NCI-H82 treated with DMSO at 0.1 percent for 48 hours (cell line): ENCODE measurements around the gene FTO.

Experiments used
- DNase-seq: peaks from one replicate; lab custom pipeline; 2025; ENCODE audit not compliant: unreplicated experiment; lab: John Stamatoyannopoulos, UW

The FTO gene

DNA sequence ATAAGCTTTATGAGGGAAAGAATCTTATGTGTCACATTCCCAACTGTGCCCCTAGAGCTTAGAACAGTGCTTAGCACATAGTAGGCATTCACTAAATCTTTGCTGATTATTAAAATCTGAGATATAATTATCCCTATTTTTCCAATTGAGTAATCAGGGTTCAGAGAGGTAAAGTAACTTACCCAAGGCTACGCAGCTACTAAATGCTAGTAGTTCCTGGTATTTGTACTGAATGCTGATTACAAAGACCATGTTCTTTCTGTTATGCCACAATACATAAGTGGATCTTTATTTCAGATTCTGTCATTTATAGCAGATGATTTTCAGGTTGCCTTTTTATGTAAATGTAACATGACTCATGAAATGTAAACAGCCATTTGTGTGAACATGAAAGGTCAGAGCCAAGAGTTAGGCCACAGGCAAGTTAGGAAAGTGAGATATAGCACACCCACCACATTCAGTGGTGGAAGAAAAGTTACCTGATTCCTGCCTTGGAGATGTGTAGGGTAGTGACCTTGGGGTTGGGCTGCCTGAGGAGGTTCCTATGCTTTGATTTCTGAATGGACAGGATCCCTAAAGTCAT, 77.2 kb downstream of the FTO start:
- no peak for DNase-seq

DNA sequence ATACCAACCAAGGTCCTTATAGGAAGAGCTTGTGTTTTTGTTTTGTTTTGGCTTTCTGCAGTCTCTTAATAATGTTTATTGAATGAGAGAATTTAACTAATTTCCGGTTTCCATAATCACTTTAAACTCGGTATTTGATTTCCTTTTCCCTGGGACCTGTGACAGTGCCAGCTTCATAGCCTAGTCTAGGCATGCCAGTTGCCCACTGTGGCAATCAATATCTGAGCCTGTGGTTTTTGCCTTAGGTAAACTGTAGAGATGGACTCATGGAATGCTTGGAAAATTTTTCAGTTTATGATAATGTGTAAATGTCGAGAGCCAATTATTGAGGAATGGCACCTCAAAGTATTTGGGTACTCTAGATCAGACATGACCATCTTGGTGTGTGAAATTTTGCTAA, 78.2 kb downstream of the FTO start:
- DNase-seq = no peak

DNA sequence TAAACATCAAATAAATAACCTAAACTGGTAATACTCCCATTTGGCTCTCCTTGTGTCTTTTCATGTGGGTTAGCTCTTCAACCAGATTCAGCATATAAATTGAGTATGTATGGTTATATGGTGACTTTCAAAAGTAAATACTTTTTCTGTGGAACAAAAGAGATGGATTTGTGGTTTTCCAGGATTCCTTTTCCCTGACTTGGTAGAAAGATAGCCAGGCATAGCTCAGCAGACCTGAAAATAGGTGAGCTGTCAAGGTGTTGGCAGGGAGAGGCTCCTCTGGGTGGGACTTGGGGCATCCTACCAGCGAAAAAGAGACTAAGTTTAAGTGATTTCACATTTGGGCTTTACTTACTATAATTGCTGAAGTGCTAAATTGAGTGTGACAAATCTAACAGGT, 80.3 kb downstream of the FTO start:
- DNase-seq = no peak

DNA sequence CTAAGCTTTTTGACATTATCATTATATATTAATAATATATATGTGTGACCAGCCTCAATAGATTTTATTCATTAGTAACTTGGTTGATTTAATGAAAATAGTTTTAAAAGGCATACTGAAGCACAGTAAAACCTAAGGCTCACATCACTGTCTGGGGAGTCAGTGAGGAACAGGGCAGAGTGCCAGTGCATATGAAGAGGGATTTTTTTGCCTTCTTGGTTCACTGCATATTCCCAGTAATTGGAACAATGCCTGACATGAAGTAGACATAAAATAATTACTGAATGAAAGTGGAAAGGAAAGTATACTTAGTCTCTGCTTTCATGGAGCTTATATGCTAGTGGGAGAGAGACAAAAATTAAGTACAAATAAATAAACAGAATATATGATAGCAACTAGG, 81.1 kb downstream of the FTO start:
- DNase-seq = no peak

DNA sequence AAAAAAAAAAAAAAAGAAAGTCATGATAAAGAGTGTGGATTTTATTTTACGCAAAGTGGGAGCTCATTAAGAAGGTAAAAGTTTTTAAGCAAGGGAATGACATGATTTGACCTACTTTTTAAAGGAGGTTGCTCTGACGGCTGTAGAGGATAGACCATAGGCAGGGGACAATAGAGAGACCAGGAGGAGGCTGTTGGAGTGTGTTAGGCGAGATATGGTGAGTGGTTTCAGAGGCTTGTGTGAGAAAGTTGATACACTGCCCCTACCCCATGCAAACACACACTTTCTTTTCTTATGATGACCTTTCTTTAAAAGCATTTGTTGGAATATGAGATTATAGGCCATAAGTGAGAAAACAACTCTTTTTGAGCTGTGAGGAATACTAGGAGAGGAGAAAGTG, 82.0 kb downstream of the FTO start:
- DNase-seq = no peak

DNA sequence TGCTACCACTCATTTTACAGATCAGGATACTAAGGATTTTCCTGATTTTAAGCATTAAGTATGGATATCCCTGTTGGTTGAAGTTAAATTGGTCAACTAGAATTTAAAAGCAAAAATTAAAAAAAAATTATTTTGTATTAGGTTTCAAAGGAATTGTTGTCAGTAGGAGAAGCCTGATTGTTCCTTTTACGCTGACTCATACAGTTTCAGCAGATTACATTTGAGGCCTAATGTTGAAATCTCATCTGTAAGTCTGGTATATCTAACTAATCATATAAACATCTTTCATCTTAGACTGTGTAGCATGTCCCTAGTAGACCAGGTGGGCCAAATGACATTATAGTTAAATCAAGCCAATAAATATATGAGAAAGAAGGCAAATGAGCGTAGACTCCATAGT, 83.5 kb downstream of the FTO start:
- DNase-seq = no peak

DNA sequence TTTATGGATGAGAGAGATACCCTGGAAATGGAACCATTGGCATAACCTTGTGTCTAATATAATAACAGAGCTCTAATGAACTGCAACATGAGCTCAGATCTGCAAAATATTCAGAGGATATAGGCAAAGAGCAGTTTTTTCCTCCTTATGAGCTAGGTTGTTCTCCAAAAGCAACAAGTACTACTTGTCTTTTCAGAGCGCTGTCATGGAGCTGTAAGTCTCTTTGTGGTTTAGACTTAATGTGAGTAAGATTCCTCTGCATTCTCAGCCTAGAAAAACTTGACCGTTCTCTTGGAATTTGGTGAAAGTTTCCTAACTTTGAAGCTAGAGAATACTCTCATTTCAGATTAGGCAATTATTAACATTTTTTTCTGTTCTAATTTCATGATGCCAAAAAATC, 85.2 kb downstream of the FTO start:
- no peak for DNase-seq

DNA sequence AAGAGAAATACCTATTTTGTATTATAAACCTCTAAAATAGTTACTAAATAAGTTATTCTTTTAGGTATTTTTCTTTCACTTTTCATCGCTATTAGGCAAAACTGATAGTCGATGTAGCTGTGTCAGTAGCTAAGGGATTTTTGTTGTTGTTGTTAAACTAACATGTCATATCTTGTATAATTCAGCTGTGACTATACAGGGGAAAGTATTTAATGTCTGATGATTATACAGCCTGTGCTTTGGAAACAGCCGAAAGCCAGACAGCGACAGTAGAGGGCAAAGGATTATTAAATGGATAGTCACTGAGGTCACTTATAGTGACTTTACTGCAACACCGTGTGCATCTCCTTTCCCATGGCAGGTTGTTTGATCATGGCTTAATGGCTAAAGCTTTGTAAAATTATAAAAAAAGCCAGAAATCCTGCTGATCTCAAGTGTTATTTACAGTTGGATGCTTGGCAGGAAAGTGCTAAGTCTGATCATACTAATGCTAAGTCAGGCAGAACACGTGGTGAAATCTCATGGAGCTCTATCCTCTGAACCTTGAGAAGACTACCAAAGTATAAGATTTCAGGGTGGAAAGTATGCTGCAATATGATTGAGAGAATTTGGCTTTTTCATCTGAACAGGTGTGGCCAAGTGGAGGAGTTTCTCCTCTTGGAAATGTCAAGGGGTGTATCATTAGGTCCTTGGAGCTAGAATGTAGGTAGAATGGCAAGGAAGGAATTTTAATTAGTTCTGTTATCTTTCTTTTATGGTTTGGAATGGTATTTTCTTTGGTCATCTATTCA, 88.4 kb downstream of the FTO start:
- no peak for DNase-seq

DNA sequence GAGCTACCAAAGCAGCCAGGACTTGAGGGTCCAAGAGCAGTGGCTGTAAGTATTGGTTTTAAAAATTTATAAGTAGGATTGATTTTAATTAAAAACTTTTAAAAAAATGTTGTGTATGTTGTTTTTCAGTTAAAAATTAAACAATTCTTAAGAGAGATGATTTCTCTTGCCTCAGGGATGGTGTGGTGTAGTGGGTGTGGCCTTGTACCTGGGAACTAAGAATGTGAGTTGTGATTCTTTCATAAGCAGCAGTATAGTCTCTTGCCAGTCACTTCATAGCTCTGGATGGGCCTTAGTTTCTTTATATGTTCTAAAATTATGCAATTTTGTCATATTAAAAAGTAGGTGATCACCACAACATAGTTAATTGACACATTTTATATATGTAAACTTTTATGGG, 99.5 kb downstream of the FTO start:
- DNase-seq = no peak

DNA sequence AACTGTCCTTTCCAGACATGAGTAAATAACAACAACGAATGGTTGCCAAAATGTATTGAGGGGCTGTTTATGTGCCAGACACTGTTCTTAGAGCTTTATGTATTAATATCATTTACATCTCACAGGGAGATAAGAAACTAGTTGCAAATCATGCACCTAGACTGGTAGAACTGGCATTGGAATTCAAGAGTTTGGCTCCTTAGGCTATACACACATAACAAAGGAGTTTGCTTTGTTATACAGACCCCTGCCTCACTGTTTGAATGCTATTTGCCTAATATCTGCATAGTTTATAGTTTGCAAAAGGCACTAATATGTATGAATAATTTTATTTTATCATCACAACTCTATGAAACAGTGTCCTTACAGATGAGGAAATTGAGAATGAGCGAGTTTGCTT, 100.0 kb downstream of the FTO start:
- DNase-seq = no peak

DNA sequence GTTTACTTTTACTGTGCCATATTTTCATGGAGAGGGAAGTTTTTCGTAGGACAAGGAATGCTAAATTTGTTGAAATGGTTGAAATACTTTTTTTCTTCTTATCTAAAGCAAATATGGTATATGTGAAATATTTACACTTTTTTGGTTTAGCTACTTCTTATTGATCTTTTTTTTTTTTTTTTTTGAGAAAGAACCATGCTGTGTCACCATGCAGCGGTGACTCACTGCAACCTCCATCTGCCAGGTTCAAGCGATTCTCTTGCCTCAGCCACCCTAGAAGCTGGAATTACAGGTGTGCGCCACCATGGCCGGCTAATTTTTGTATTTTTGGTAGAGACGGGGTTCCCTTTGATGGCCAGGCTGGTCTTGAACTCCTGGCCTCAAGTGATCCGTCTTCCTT, 100.5 kb downstream of the FTO start:
- no peak for DNase-seq

DNA sequence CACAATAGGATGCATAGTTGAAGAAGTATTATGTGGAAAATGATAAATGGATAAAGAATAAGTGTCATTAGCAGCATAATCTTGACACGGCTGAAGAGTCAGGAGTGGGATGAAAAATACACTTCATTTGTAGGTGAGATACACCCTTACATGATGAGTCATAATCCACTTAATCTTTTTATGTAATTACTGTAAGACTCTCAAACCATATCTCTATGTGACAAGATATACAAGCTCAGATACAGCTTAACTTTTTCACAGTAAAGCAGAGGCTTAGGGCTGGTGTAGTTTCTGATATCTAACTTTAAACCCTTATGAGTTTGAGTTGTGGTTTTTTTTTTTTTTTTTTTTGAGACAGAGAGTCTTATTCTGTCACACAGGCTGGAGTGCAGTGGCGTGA, 101.2 kb downstream of the FTO start:
- DNase-seq = peak; percentile 22

DNA sequence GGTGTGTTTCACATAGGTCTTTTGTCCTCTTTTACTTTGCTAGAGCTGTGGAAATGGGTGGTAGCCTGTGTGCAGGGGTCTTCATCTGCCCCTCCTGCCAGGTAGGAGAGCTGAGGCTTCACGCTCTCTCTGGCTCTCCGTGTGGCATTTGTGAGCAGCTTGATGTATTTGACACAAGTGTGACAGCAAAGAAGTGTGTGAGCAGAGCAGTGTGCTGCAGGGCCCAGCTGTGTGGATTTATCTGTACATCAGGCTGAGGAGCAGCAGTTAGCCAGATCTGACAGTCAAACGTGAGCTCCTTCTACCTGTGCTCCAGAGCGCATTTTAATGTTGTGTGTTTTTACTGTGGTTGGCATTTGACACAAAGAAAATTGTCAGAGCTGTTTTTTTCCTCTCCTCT, 101.8 kb downstream of the FTO start:
- no peak for DNase-seq

DNA sequence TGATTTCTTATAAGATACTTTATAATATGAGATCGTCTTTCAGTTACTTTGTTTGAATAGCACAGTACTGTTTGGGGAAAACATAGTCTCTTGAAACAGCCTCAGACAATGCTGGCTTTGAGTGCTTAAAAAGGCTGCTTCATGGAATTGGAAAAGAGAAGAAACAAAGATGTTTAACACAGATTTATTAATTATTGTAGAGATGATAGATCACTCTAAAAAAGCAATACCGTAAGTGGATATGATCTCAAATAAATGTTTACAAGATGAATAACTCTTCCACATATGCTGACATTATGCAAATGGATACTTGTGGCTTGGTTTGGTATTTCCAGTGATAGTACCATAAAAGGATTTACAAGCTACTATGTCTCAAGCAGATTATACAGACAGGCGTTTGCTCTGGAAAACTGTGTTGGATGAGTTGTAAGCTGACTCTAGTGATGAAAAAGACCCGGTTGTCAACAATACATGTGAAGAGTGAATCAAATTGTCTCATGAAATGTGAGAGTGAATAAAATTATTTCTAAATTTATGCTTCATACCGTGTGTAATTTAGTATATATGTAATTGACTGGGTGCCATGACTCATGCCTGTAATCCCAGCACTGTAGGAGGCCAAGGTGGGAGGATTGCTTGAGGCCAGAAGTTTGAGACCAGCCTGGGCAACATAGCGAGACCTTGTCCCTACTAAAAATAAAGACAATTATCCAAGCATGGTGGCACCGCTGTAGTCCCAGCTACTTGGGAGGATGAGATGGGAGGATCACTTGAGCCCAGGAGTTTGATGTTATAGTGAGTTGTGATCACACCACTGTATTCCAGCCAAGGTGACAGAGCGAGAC, 105.4 kb downstream of the FTO start:
- no peak for DNase-seq

DNA sequence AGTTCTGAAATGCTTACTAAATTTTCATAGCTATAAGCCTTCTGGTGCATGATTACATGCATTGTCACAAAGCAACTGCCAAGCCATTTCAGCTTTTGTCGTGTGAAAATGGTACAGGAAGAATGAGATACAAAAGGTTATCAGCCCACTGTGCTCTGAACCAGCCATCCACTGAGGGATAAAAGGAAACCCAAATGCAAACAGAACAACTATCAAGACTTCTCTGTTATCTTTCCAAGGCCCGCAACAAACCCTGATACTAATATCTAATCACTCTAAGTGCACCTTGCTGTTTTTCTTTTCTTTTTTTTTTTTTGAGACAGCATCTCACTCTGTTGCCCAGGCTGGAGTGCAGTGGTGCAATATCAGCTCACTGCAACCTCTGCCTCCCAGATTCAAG, 109.0 kb downstream of the FTO start:
- no peak for DNase-seq

DNA sequence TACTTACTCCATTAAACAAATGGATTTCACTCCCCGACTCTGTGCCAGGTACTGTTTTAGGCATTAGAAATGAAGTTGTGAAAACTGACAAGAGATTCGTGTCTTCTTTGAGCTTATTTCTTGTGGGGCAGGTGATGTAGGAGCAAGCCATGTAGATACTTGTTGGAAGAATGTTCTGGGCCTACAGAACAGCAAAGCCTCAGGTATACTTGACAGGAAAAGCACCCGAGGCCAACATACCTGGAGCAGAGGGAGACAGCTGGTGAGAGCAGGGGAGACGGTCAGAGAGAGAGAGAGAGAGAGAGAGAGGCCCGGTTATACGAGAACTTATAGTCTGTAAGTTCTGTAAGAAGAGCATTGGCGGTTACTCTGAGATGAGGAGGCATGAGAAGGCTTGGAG, 110.8 kb downstream of the FTO start:
- no peak for DNase-seq

DNA sequence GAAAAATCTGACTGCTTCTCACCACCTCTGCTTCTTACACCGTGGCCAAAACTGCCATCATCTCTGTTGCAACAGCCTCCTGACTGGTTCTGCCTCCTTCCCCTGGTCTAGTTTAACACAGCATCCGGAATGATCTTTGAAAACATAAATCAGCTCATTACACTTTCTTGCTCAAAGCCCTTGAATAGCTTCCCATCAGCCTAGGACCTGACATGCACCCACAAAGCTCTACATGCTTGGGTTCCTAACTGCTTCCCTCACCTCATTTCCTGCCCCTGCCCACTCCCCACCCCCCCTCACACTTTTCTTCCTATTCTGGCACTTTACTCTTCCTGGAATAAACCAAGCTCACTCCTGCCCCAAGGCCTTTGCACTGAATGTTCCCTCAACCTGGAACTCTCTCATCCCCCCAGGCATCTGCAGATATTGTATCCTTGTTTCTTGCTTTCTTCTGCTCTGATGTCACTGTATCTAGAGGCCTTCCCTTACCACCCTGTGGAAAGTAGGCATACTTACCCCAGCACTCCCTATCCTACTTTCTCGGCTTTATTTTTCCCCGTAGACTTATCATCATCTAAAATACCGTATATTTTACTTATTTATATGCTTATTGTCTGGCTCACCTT, 112.4 kb downstream of the FTO start:
- DNase-seq = no peak

DNA sequence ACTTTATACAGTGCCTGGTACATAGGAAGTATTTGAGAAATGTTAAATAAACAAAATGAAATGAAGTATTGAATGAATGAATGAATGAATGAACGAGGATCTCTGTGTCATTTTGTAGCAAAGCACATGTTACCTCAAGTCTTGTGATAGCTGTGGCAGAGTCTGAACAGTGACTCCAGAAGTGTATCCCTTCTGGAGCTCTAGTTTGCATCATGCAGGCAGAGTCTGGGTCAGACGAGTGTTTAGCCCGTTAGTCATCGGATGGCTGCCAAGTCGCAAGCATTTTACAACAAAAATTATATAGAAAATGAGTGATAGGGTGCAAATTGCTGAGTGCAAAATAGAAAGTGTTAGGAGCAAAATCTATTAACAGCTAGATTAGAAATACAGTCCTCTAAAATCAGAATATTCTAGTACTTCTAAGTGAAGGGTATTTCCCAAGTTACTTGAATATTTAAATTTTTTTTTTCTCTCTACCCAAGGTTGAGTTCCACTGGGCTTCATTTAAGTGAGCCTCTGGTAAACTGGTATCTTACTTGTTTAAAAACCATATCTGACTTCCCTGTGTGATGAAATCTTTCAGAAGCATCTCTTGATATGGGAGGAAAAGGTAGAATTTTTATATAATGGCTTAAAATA, 113.3 kb downstream of the FTO start:
- DNase-seq = no peak

DNA sequence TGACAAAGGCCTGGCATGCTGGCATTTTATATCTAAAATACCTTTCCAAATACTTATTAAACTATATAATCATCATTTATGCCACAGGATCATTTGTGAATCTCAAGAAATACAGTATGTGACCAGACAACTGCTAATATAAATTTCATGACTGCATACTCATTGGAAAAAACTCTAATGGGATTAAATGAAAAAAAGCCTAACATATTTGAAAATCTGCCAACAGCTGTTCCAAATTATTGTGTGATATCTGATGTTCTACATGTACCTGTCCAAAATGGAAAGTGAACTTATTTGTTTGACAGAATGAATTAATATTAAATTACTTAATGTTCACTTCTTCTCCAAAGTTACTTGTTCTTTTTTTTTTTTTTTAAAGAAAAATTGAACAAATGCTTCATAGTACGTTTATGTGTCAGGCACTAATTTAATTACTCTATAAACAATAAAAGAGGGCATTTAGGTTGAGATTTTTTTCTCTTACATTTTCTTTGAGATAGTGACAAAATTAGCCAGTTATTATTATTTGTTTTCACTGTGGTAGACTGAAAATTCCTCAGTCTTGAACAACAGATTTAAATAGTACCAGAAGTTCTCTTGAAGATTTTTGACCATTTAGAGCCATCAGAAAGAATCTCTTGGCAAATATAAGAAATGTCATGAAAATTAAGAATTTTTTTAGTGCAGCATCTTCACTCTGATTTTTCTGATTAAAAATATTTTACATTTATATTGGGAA, 114.0 kb downstream of the FTO start:
- DNase-seq = no peak

DNA sequence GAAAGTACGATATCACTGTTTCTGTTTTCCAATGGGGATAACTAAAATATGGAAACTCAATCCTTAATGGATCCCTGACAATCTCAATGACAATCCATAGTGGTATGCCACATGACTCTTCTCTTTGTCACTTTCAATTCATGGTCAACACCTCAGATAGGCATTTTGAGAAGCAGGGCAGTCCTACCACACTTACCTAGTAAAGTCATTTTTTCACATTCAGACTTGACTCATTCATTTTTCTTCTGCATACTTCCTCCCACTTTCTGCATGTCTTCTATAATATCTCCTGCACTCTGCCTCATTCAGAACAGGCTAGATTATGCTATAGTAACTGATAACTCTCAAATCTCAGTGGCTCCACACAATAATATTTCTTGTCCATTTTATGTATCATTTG, 117.5 kb downstream of the FTO start:
- DNase-seq = no peak
